Astrocyte of the cerebellum (primary cell): ENCODE results near the gene ANTKMT.

Source experiments
- DNase-seq: peaks from one replicate; pipeline ENCODE4 v3.0.0-alpha.2; 2011; ENCODE audit warnings: low read depth
- H3K4me3 ChIP-seq: 2 replicates; pipeline ENCODE4 v1.5.1; 2011; ENCODE audit warnings: mild to moderate bottlenecking, low read depth, low read length, moderate library complexity
- in situ Hi-C: cut with HindIII; loops from 2 replicates; pipeline ENCODE4 v1.10.0; 2017; ENCODE audit warnings: low sequenced_read_pairs
- TF ChIP-seq, protein P1 (sequence below): IDR thresholded peaks from 2 replicates; pipeline ENCODE4 v1.5.1; 2012; ENCODE audit warnings: low read length, low read depth, moderate library complexity, mild to moderate bottlenecking; ENCODE audit errors: missing control alignments

The ANTKMT gene

DNA sequence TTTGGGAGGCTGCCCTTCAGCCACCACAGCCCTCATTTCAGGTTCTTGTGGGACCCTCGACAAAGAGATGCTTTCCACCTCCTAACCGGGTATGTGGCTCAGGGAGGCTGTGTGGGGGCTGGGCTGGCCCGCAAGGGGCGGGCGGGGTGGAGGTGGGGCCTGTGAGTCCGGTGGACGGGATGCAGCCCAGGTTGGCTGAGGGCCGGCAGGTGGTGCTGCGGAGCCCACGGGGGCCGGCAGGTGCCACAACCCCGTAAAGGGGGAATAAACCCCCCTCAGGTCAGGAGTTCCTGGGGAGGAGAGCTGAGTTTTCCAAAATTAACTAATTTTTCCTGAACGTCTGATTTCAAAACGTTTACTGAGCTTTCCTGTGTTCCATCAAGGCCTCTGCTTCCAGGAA is 24.8 kb downstream of the ANTKMT start:
- TF ChIP-seq, protein P1, sequence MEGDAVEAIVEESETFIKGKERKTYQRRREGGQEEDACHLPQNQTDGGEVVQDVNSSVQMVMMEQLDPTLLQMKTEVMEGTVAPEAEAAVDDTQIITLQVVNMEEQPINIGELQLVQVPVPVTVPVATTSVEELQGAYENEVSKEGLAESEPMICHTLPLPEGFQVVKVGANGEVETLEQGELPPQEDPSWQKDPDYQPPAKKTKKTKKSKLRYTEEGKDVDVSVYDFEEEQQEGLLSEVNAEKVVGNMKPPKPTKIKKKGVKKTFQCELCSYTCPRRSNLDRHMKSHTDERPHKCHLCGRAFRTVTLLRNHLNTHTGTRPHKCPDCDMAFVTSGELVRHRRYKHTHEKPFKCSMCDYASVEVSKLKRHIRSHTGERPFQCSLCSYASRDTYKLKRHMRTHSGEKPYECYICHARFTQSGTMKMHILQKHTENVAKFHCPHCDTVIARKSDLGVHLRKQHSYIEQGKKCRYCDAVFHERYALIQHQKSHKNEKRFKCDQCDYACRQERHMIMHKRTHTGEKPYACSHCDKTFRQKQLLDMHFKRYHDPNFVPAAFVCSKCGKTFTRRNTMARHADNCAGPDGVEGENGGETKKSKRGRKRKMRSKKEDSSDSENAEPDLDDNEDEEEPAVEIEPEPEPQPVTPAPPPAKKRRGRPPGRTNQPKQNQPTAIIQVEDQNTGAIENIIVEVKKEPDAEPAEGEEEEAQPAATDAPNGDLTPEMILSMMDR, result peak; percentile 20
- H3K4me3 ChIP-seq, result no peak overlapping the region
- in situ Hi-C loops, result no loop called here
- no peak for DNase-seq

- in situ Hi-C loops, result no loop called here
- H3K4me3 ChIP-seq, result no peak overlapping the region
- no peak for DNase-seq
- TF ChIP-seq, protein P1, result no peak
Measured at GRCh38 chr16:746637-747036, 25.7 kb downstream of the ANTKMT start.

GRCh38 chr16:747978-748746 is 27.2 kb downstream of the ANTKMT start:
- no peak for DNase-seq
- H3K4me3 ChIP-seq, result no peak overlapping the region
- TF ChIP-seq, protein P1, result no peak
- in situ Hi-C loops, result no loop called here

DNA sequence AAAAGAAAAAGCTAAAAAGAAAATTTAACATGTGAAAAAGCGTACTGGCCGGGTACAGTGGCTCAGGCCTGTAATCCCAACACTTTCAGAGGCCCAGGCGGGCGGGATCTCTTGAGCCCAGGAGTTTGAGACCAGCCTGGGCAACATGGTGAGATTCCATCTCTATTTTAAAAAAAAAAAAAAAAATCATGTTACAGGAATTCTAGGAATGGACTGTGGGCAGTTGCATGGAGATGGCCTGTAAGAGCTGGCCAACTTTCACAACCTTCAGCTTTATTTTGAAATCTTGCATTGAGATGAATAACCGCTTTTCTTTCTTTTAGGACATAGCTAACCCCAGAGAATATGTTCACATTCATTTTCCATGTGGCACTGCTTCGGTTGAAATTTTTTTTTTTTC is 28.1 kb downstream of the ANTKMT start:
- no peak overlapping the region for H3K4me3 ChIP-seq
- in situ Hi-C loops, result no loop called here
- peak; percentile 32 for DNase-seq
- TF ChIP-seq, protein P1, result no peak

DNA sequence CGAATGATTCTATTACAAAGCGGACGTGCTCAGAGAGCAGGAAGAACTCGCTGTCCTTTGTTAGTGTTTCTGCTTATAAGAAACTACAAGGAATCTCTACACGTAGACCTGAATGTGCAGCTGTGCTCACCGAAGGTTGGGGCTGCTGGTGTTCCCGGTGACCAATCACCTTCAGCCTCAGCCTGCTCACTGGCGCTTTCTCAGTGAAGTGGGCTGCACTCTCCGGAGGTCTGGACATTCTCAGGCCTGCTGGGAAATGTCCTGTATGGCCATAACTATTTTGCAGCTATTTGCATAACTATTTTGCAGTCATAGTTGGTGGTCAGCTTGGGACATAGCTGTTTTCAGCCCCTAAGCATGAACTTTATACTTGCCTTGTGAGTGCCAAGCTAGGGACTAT is 29.5 kb downstream of the ANTKMT start:
- no peak overlapping the region for H3K4me3 ChIP-seq
- no peak for DNase-seq
- TF ChIP-seq, protein P1, result no peak
- in situ Hi-C loops, result no loop called here

GRCh38 chr16:751152-752006 is 30.4 kb downstream of the ANTKMT start:
- TF ChIP-seq, protein P1, result no peak
- H3K4me3 ChIP-seq, result no peak overlapping the region
- no peak for DNase-seq
- in situ Hi-C loops, result no loop called here
